ENCODE measurements around the gene CHID1.

The CHID1 gene

DNA sequence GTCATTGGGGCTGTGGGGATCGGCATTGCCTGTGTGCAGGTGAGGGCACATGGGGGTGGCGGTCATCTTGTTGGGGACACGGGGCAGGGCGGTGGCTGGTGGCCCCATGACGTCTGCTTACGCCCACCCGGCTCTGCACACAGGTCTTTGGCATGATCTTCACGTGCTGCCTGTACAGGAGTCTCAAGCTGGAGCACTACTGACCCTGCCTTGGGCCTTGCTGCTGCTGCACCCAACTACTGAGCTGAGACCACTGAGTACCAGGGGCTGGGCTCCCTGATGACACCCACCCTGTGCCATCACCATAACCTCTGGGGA, 72.7 kb downstream of the CHID1 start:
- DNase-seq, result no peak

DNA sequence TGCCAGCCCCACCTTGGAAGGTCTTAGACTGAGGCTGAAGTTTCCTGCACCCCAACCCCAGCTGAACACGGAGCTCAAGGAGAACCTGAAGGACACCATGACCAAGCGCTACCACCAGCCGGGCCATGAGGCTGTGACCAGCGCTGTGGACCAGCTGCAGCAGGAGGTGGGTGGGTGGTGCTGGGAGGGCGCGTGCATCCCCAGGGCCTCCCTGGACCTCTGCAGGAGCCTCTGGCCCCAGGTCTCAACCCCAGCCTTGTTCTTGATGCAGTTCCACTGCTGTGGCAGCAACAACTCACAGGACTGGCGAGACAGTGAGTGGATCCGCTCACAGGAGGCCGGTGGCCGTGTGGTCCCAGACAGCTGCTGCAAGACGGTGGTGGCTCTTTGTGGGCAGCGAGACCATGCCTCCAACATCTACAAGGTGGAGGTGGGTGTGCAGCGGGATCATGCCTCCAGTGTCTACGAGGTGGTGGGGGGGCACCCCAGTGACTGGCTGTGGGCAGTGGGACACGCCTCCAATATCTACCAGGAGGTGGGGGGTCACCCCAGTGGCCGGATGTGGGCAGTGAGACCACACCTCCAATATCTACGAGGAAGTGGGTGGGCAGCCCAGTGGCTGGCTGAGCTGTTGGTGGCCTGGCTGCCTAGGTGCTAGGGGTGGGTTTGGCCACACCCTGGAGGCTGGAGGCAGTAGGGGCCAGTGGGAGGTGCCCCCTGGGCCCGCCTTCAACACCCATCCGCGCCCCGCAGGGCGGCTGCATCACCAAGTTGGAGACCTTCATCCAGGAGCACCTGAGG, 73.2 kb downstream of the CHID1 start:
- DNase-seq, result no peak

DNA sequence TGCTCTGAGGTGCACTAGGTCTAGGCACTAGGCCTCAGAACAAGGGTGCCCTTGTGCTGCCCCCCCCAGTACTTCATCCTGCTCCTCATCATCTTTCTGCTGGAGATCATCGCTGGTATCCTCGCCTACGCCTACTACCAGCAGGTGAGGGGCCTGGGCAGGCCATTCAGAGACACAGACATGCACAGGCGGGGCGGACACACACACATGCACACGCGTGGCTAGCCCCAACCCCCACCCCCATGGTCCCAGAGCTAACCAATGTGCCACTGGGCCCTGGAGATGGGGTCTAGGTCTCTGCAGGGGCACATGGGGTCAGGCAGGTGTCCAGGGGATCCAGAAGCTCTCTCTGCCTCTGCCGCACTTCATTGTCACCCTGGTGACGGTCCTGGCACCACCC, 73.9 kb downstream of the CHID1 start:
- no peak for DNase-seq

DNA sequence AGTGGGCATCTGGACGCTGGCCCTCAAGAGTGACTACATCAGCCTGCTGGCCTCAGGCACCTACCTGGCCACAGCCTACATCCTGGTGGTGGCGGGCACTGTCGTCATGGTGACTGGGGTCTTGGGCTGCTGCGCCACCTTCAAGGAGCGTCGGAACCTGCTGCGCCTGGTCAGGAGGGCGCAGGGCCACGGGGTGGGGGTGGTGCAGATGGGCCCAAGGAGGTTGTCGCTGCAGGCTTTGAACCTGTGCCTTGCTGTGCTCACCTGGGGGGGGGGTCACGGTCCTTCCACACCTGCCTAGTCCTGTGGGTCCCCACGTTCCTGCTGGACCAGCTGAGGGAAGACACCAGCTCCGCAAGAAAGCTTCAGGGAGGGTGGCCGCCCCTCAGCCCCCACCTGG, 74.3 kb downstream of the CHID1 start:
- no peak for DNase-seq

DNA sequence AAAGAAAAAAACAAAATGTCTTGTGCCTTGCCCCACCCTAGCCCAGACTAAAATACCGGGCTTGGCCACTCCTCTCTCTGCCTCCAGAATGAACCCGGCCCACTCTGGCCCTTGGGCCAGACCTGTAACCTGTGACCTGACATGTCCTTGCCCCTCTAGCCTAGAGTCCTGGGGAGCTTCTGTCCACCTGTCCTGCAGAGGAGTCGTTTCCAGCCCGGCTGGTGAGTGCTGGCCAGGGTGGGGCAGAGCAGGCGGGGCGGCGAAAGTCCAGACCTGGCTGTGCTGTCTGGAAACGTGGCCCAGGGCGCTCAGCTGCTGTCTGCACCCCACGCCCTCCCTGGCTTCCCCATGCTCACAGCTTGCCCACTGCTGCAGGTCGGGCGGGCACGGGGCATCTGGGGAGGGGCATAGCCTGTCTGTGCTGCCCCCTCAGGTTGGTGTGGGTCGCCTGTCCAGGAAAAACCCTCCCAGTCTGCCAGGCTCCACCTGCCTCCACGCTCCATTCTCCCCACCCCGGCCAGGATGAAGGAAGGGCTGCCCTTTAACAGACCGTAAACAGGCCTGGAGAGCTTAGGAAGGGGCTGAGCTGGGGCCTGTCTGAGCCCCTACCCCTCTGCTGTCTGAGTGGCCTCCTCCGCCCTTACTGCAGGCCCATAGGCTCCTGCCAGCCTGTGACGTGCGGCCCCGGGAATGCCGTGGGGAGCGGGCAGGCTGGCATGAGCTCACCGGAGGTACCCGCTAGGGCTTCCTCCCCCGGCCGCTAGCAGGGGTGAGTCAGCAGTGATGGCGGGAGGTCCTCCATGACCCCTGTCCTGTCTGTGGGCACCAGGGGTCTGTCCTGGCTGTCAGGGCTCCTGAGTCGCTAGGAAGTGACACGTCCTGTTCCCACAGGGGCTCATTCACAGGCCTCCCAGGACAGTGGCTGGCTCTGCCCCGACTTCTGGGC, 76.0 kb downstream of the CHID1 start:
- DNase-seq, result peak in 7 of 56 donors; percentile 17 to 53 (median 28)

DNA sequence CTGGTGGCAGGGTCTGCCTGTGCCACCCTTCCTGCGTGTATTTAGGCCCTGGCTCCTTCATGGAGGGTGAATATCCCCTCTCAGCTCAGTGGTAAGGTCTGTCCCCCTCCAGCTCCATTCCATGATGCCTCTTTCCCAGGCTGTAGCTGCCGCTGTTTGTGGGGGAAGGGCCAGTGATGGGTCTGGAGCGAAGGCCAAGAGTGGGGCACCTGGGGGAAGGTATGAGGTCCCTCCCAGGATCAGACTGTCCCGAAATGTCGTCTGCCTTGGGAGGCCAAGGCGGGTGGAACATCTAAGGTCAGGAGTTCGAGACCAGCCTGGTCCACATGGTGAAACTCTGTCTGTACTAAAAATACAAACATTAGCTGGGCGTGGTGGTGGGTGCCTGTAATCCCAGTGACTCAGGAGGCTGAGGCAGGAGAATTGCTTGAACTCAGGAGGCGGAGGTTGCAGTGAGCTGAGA, 76.7 kb downstream of the CHID1 start:
- no peak for DNase-seq

DNA sequence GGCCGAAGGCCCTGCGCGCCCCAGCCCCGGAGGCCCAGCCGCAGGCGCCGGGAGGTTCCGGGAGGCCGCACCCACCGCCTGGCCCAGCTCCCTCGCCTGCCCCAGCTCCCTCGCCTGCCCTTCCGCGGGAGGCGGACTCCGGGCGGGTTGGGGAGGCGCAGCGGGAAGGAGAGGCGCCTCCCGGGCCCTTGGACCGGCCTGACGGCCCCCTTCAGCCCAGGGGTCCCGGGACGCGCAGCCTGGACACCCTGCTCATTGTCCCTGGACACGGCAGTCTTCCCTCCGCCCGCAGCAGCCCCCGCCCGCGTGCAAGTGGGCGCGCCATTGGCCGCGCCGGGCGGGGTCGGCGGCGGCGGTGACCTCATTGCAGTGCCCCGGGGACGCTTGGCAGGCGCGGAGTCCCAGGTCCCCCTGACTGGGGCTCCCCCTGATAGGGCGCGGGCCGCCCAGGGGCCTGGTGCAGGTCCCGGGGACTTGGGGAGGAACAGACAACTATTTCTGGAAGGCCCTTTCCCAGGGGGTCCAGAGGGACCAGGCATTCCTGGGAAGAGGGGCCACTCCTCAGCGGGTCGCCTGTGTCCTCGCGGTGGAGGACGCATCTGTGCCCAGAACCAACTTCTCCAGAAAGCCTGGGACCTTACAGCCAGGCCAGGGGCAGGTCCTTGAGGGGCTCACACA, 77.4 kb downstream of the CHID1 start:
- peak in 1 of 56 donors; percentile 57 for DNase-seq

DNA sequence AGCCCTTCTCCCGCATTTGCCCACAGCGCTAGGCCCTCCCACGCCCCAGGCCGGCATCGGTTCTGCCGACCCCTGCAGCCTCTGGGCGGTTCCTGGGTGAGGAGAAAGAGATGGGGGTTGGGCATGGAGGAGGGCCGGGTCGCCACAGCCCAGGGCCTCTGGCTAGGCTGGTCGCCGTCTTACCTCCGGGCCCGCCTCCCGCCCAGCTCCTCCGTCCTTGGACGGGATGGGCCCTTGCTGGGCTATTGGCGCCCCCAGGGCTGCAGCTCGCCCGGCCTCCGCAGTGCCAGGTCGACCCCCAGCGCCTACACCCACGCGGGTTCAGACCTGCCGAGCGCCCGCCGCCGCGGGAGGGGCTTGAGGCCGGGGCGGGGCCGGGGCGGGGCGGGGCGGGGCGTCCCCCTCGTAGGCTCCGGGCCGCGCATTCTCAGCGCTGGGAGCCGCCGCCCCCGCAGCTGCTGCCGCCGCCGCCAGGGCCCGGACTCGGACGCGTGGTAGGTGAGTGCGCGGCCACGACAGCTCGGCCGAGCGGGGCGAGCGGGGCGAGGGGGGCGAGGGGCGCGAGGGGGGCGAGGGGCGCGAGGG, 78.0 kb downstream of the CHID1 start, which contains the start of gene CD151:
TSS of gene CD151 (plus strand) at position 424 of the 585 bp plus-strand sequence. CDS start 3,118 bp downstream, outside the sequence.
- peak in 6 of 56 donors; percentile 12 to 57 (median 42) for DNase-seq

DNA sequence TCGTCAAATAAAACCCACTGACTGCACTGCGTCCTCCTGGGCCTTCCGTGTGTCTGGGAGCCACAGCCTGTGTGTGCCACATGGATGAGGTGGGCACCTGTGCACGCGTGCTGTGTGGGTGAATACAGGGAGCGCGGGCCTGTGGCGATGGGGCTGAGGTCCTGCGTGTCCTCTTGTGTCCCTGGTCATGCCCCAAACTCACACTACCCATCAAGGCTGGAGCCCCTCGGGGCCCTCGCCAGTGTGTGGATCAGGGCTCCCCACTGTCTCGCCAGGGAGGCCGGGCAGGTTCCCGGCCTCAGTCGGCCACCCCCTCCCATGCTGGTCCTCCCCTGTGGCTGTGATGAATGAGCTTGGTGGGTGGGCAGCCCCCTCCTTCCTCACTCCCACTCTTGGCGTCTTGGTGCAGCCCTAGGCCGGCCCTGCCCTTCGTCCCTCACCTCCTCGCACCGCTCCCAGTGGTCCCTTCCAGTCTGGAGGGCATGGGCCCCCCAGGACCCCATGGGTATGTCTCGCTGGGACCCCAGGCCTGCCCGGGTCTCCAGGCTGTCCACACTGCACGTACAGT, 78.6 kb downstream of the CHID1 start:
- no peak for DNase-seq

DNA sequence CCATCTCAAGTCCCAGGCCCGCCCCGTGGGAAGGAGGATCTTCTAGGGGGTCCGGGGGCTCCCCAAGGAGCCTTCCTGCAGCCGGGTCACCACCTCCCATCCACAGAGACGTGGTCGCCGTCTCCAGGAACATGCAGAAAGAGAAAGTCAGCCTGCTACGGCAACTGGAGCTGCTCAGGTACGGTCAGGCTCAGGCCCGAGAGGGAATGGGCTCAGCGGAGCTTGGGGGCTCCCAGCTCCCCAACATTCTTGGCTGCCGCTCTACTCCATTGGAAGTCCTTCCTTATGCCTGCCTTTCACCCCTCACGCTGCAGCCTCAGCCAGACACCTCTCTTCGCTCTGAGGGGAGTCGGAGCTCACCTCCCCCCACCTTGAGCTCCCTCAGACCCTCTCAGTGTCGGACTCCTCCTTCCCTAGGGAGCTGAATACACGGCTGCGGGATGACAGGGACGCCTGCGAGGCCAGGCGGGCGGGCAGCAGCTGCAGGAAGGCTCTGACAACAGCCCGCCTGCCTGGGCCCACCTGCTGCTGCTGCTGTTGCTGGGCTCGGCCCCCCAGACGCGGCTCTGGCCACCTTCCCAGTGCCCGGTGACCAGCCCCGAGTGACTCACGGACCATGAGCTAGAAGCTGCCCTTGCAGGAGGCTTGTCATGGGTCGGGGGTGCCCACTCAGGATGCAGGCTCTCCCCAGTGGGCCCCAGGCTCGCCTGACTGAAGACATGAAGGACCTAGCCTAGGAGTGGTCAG, 79.3 kb downstream of the CHID1 start:
- no peak for DNase-seq

DNA sequence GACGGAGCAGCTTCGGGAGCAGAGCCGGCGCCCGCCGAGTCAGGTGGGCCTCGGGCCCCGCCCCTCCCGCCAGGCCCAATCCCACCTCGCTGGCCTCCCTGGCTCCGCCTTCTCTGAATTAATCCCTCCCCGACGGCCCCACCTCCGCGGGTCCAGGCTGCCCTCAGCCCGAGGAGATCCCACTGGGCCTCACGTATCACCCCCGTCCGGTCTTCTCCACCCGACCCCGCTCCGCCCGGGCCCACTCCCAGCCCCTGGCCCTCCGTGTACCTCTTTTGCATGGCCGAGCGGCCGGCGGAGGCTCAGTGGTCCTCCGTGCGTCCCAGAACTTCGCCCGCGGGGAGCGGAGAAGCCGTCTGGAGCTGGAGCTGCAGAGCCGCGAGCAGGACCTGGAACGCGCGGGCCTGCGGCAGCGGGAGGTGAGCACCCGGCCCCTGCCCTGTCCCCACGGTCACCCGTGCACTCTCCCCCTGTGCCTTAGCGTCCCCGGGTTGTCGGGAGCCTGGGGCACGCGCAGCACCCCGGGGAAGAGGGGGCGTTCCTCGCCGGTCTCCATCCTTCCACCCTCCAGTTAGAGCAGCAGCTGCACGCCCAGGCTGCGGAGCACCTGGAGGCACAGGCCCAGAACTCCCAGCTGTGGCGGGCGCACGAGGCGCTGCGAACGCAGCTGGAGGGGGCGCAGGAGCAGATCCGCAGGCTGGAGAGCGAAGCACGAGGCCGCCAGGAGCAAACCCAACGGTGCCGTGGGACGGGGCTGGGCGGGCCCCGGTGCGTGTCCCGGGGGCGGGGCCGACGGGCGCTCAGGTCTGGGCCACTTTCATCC, 80.1 kb downstream of the CHID1 start:
- peak in 24 of 56 donors; percentile 5 to 77 (median 43) for DNase-seq

DNA sequence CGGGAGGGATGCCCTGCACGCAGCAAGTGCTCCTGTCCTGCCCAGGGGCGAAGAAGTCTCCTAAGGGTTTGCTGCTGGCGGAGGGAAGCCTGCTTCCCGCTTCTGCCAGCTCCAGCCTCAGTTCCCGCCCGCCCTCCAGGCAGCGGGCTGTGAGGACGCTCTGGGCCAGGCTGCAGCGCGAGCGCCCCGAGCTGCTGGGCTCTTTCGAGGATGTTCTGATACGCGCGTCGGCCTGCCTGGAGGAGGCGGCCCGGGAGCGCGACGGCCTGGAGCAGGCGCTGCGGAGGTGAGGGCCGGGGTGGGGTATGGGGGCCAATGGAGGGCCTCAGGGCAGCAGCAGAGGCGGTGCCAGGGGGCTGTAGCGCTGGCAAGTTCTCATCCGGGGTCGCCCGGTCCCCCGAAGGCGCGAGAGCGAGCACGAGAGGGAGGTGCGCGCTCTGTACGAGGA, 80.7 kb downstream of the CHID1 start:
- DNase-seq, result no peak

DNA sequence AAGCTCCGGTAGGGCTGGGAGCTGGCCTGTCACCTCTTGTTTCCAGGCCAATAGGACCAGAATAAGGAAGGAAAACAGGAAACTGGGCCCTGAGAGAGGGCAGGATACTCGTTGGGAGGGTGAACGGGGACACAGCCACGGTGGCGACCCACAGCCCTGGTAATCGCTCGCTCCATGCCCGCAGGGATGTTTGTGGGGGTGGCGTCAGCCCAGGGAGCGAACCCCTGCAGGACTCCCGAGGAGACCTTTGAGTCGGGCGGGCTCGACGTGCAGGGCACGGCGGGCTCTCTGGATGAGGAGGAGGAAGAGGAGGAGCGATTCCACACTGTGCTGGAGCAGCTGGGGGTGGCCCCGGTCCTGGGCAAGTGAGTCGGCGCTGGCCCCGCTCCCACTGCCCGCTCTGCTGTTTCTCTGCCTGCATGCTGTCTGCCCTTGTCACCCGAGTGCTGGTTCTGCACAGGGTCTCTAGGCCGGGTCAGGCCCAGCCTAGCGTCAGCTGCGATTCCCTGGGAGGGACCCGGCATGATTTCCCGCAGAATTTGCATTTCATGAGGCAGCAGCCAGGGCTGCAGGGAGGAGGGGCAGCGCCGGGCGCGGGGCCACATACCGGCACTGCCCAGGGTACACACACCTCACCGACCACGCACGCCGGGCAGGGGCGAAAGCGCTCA, 81.3 kb downstream of the CHID1 start:
- no peak for DNase-seq

DNA sequence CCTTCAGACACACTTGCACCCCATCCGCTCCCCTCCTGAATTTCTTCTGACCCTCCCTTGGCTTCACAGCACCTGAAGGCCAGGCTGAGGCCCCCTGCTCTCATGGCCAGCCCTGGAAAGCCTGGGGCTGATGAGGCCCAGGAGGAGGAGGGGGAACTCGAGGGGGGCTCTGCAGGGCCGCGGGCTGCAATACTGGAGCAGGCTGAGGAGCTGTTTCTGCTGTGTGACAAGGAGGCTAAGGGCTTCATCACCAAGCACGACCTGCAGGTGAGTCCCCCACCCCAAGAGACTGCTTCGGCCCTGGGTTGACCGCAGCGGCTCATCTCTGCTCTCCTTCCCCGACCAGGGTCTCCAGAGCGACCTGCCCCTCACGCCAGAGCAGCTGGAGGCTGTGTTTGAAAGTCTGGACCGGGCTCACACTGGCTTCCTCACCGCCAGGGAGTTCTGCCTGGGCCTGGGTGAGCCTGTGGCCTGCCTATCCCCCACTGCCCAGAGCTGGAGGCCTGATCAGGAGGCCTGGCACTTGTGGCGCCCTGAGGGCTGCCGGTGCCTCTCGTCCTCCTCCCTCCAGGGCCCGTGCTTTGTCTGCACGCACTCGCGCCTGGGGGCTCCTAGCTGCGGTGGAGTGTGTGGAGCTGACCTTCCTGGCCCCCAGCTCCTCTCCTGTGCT, 82.0 kb downstream of the CHID1 start:
- DNase-seq, result no peak

DNA sequence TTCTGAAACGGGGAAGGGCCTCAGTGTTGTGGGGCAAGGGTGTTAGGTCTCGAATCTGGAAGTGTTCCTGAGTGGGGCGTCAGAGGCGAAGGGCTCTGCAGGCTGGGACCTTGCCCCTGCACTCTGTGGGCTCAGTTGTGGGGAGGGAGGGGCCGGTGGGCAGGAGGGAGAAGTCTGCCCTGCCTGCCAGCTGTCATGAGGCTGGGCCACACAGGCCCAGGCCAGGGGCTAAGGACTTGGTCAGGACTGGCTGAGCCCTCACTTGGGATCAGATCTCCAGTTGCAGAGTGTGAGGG, 82.8 kb downstream of the CHID1 start, which contains the start of gene CRACR2B:
TSS of gene CRACR2B (plus strand) at position 23 of the 296 bp plus-strand sequence. CDS start 689 bp downstream, outside the sequence.
- no peak for DNase-seq

DNA sequence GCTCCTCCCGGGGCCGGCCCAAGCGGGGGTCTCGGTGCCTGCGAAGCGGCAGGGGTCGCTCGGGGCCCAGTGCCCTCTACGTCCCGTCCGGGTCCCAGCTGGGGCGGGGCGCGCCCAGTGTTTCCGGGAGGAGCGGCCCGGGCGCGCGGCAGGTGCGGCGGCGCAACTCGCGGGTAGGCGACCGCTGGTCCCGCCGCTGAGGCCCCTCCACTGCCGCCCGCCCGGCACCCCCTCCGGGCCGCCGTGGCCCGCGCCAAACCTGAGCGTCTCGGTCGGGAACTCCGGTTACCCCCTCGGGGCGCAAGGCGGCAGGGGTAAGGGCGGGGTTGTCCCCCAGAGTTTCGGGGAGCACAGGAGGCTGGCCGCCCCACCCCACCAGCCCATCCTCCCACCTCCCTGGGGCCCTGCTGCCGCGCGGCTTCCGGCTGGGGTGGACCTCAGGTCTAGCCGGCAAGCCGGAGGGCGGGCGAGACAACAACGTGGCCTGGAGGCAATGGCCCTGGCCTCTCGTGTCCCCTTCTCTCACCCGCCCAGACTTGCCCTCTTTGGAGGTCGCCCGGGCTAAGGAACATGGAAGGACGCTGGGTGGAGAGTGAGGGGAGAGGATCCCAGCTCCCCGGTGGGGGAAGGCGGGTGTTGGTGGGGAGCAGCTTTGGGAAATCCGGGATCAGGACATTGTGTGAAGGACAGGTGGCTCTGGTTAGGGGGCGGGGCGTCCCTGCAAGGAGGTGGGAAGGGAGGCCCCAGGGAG, 83.3 kb downstream of the CHID1 start:
- DNase-seq, result no peak

DNA sequence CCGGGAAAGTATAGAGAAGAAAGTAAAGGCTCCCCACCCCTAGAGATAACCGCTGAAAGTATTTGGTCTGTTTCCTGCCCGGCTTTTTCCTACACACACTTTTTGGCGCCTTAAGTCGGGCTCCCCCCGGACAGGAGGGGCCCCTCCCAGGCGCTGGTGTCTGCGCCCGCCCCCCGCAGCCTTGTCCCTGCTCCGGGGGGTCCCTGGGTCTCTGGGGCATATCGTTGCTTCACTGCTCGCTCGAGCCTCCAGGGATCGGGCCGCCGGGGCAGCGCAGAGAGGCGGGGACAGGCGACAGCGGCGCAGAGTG, 83.8 kb downstream of the CHID1 start:
- no peak for DNase-seq

DNA sequence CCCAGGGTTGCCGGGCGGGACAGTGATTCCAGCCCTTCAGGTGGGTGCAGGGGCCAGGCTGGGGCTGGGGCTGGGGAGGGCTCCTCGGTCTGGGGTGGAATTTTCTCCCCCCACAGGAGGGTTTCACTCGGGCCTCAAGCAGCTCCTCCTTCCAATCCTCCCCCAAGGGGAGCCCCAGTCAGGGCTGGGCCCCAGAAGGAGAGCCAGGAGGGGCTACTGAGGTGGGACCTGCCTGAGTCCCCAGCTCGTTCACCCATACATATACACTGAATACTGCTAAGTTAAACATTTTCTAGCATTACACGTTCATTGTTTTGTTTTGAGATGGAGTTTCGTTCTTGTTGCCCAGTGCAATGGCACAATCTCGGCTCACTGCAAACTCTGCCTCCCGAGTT, 84.4 kb downstream of the CHID1 start:
- no peak for DNase-seq
